Loucy (cell line): Measurements from ENCODE around the gene S100A6.

Experiments
- H2AFZ ChIP-seq: fragments of 200-600 bp; sonication (generic); 2 replicates; pipeline ENCODE4 v1.6.0; 2016; ENCODE audit warnings: antibody characterized with exemption, mild to moderate bottlenecking, low read length, moderate library complexity
- H3F3A ChIP-seq: fragments of 200-600 bp; 2 replicates; pipeline ENCODE4 v1.6.0; 2016; ENCODE audit warnings: antibody characterized with exemption, low read depth, mild to moderate bottlenecking
- H3K27me3 ChIP-seq: fragments of 200-600 bp; sonication (generic); 2 replicates; pipeline ENCODE4 v1.6.1; 2014; ENCODE audit warnings: low read length, mild to moderate bottlenecking; ENCODE audit not compliant: insufficient read depth, poor library complexity, severe bottlenecking
- H3K36me3 ChIP-seq: fragments of 200-600 bp; sonication (generic); 2 replicates; pipeline ENCODE4 v1.6.1; 2016; ENCODE audit warnings: low read length; ENCODE audit not compliant: insufficient read depth
- H3K4me1 ChIP-seq: fragments of 200-600 bp; sonication (generic); 2 replicates; pipeline ENCODE4 v1.5.1; 2014; ENCODE audit warnings: low read length, mild to moderate bottlenecking; ENCODE audit not compliant: insufficient read depth, poor library complexity, severe bottlenecking
- H3K4me2 ChIP-seq: fragments of 200-600 bp; sonication (generic); 2 replicates; pipeline ENCODE4 v1.6.0; 2014; ENCODE audit warnings: antibody characterized with exemption, low read length, low read depth, mild to moderate bottlenecking; ENCODE audit not compliant: poor library complexity, severe bottlenecking
- H3K4me3 ChIP-seq: fragments of 200-600 bp; sonication (generic); 2 replicates; pipeline ENCODE4 v1.5.1; 2014; ENCODE audit warnings: low read length, mild to moderate bottlenecking, mixed read lengths; ENCODE audit not compliant: poor library complexity, severe bottlenecking
- H3K79me2 ChIP-seq: fragments of 200-600 bp; sonication (generic); 2 replicates; pipeline ENCODE4 v1.6.1; 2014; ENCODE audit warnings: low read length; ENCODE audit not compliant: insufficient read depth
- H3K9ac ChIP-seq: fragments of 200-600 bp; sonication (generic); 2 replicates; pipeline ENCODE4 v1.6.0; 2014; ENCODE audit warnings: mild to moderate bottlenecking, low read depth, low read length, moderate library complexity; ENCODE audit not compliant: poor library complexity, severe bottlenecking
- H3K9me2 ChIP-seq: fragments of 200-600 bp; sonication (generic); replicated peaks from 2 replicates; pipeline ENCODE4 v1.6.1; 2016; ENCODE audit warnings: low read depth, low read length, mixed read lengths
- H3K9me3 ChIP-seq: fragments of 200-600 bp; sonication (generic); 2 replicates; pipeline ENCODE4 v1.6.1; 2014; ENCODE audit warnings: mild to moderate bottlenecking, antibody characterized with exemption, low read length, low read depth; ENCODE audit not compliant: insufficient read depth
- H4K20me1 ChIP-seq: fragments of 200-600 bp; sonication (generic); 2 replicates; pipeline ENCODE4 v1.6.0; 2014; ENCODE audit warnings: antibody characterized with exemption, low read length, mild to moderate bottlenecking; ENCODE audit not compliant: insufficient read depth, poor library complexity, severe bottlenecking
- CTCF ChIP-seq: fragments of 200-600 bp; sonication (generic); conservative IDR thresholded peaks from 2 replicates; pipeline ENCODE4 v1.5.1; 2014; ENCODE audit warnings: mild to moderate bottlenecking, antibody characterized with exemption, low read length
- EZH2phosphoT487 ChIP-seq: fragments of 200-600 bp; IDR thresholded peaks from 2 replicates; pipeline ENCODE4 v1.6.1; 2018; ENCODE audit warnings: antibody characterized with exemption, mild to moderate bottlenecking, moderate library complexity, borderline replicate concordance

The S100A6 gene

GRCh38 chr1:153506386-153506785 lies 29.4 kb downstream of the S100A6 start:
- Histone ChIP-seq H4K20me1 (no peaks in the 10 kb centered on the region), H2AFZ (no peak overlapping the region), H3K27me3 (no peaks in the 10 kb centered on the region), H3K9ac (no peak overlapping the region), H3K9me2 (no peaks in the 10 kb centered on the region), H3K4me1 (peaks cover 4% of the 10 kb centered on the region), H3K36me3 (no peaks in the 10 kb centered on the region), H3F3A (no peaks in the 10 kb centered on the region), H3K4me3 (no peak overlapping the region), H3K9me3 (no peaks in the 10 kb centered on the region), H3K79me2 (no peaks in the 10 kb centered on the region), H3K4me2 (no peak overlapping the region)
- no peak for TF ChIP-seq CTCF
- TF ChIP-seq EZH2phosphoT487: no peak

- Histone ChIP-seq H3K4me2 (no peak overlapping the region), H4K20me1 (no peaks in the 10 kb centered on the region), H3K9me2 (no peaks in the 10 kb centered on the region), H2AFZ (no peak overlapping the region), H3K9ac (no peak overlapping the region), H3F3A (no peaks in the 10 kb centered on the region), H3K4me3 (no peak overlapping the region), H3K79me2 (no peaks in the 10 kb centered on the region), H3K27me3 (no peaks in the 10 kb centered on the region), H3K4me1 (no peaks in the 10 kb centered on the region), H3K9me3 (no peaks in the 10 kb centered on the region), H3K36me3 (no peaks in the 10 kb centered on the region)
- no peak for TF ChIP-seq CTCF
- no peak for TF ChIP-seq EZH2phosphoT487
These were observed 30.2 kb downstream of the S100A6 start for GRCh38 chr1:153505576-153505975.

GRCh38 chr1:153503766-153504165 lies 32.0 kb downstream of the S100A6 start:
- Histone ChIP-seq H3K4me3 (no peak overlapping the region), H3K9me2 (no peaks in the 10 kb centered on the region), H3F3A (no peaks in the 10 kb centered on the region), H3K9me3 (no peaks in the 10 kb centered on the region), H3K4me2 (no peak overlapping the region), H3K9ac (no peak overlapping the region), H4K20me1 (no peaks in the 10 kb centered on the region), H3K36me3 (no peaks in the 10 kb centered on the region), H3K79me2 (no peaks in the 10 kb centered on the region), H2AFZ (no peak overlapping the region), H3K4me1 (peaks cover 4% of the 10 kb centered on the region), H3K27me3 (no peaks in the 10 kb centered on the region)
- no peak for TF ChIP-seq EZH2phosphoT487
- no peak for TF ChIP-seq CTCF
